ENCODE results near the gene DCAF4.

DCAF4 gene

GRCh38 chr14:72891666-72892102 is 34.6 kb upstream of the DCAF4 start:
- H3K4me1 Mint-ChIP-seq, result peaks cover 75% of the 10 kb centered on the region
- H3K9me3 Mint-ChIP-seq, result peaks cover 13% of the 10 kb centered on the region
- H3K27me3 Mint-ChIP-seq (ENCODE audit: low read depth, poor library complexity), result peaks cover 7% of the 10 kb centered on the region
- peaks cover 13% of the 10 kb centered on the region for H3K36me3 Mint-ChIP-seq (ENCODE audit: low read depth)
- peak overlapping the region; percentile 98 for H3K4me3 Mint-ChIP-seq
- DNase-seq, result no peak
- TF ChIP-seq CTCF (IDR thresholded peaks at IDR 0.05), result no peak
- H3K27ac Mint-ChIP-seq, result peak overlapping the region; percentile 16

GRCh38 chr14:72892103-72892878 is 34.0 kb upstream of the DCAF4 start:
- Mint-ChIP-seq H3K4me1 (peaks cover 69% of the 10 kb centered on the region), H3K4me3 (peak overlapping the region; percentile 98), H3K27ac (peak overlapping the region; percentile 33), H3K27me3 (ENCODE audit: low read depth, poor library complexity) (peaks cover 7% of the 10 kb centered on the region), H3K36me3 (ENCODE audit: low read depth) (peaks cover 8% of the 10 kb centered on the region), H3K9me3 (peaks cover 8% of the 10 kb centered on the region)
- DNase-seq, result peak; percentile 64
- TF ChIP-seq CTCF (IDR thresholded peaks at IDR 0.05), result no peak

- Mint-ChIP-seq H3K27ac (no peak overlapping the region), H3K4me1 (peaks cover 61% of the 10 kb centered on the region), H3K9me3 (peaks cover 3% of the 10 kb centered on the region), H3K4me3 (peak overlapping the region; percentile 98), H3K27me3 (ENCODE audit: low read depth, poor library complexity) (peaks cover 7% of the 10 kb centered on the region), H3K36me3 (ENCODE audit: low read depth) (peaks cover 3% of the 10 kb centered on the region)
- DNase-seq, result peak; percentile 66
- no peak for TF ChIP-seq CTCF (IDR thresholded peaks at IDR 0.05)
These were observed 33.2 kb upstream of the DCAF4 start for GRCh38 chr14:72892879-72893635.

- no peaks in the 10 kb centered on the region for H3K9me3 Mint-ChIP-seq
- H3K4me3 Mint-ChIP-seq, result peak within 1 kb of the TSS; percentile 98
- H3K27me3 Mint-ChIP-seq (ENCODE audit: low read depth, poor library complexity), result peaks cover 7% of the 10 kb centered on the region
- DNase-seq, result peak; percentile 98
- H3K27ac Mint-ChIP-seq, result peak within 1 kb of the TSS; percentile 36
- H3K4me1 Mint-ChIP-seq, result peaks cover 59% of the 10 kb centered on the region
- no peaks in the 10 kb centered on the region for H3K36me3 Mint-ChIP-seq (ENCODE audit: low read depth)
- TF ChIP-seq CTCF (IDR thresholded peaks at IDR 0.05), result no peak
These were observed 32.5 kb upstream of the DCAF4 start, which contains the start of gene DPF3 for GRCh38 chr14:72893636-72894322. DPF3 (minus strand) TSS chr14:72894101; CDS start chr14:72894088, 13 bp downstream.

GRCh38 chr14:72894323-72894622 is 32.0 kb upstream of the DCAF4 start:
- peak overlapping the region; percentile 36 for H3K27ac Mint-ChIP-seq
- DNase-seq, result no peak
- peaks cover 7% of the 10 kb centered on the region for H3K27me3 Mint-ChIP-seq (ENCODE audit: low read depth, poor library complexity)
- H3K36me3 Mint-ChIP-seq (ENCODE audit: low read depth), result no peaks in the 10 kb centered on the region
- H3K9me3 Mint-ChIP-seq, result no peaks in the 10 kb centered on the region
- peaks cover 57% of the 10 kb centered on the region for H3K4me1 Mint-ChIP-seq
- H3K4me3 Mint-ChIP-seq, result peak overlapping the region; percentile 92
- TF ChIP-seq CTCF (IDR thresholded peaks at IDR 0.05), result no peak
